NT2/D1 (cell line): ENCODE data around the gene SLC16A13.

Source experiments
- DNase-seq: peaks from one replicate; pipeline ENCODE4 v3.0.0-alpha.2; 2011; ENCODE audit warnings: low read depth, low spot score
- H3K27me3 ChIP-seq: 2 replicates; pipeline ENCODE4 v1.6.0; 2011; ENCODE audit warnings: mild to moderate bottlenecking; ENCODE audit not compliant: insufficient read length, insufficient read depth
- H3K36me3 ChIP-seq: 2 replicates; pipeline ENCODE4 v1.6.1; 2011; ENCODE audit warnings: mild to moderate bottlenecking, low read length, mixed read lengths; ENCODE audit not compliant: insufficient read depth, insufficient read length
- H3K4me1 ChIP-seq: 2 replicates; pipeline ENCODE4 v1.5.1; 2011; ENCODE audit not compliant: insufficient read depth, insufficient read length
- H3K4me3 ChIP-seq: 2 replicates; pipeline ENCODE4 v1.5.1; 2011; ENCODE audit warnings: low read depth; ENCODE audit not compliant: insufficient read length
- H3K9ac ChIP-seq: 2 replicates; pipeline ENCODE4 v1.6.0; 2011; ENCODE audit warnings: low read depth; ENCODE audit not compliant: insufficient read length
- H3K9me3 ChIP-seq: 2 replicates; pipeline ENCODE4 v1.5.1; 2011; ENCODE audit warnings: mild to moderate bottlenecking, low read length; ENCODE audit not compliant: insufficient read depth
- SUZ12 ChIP-seq: IDR thresholded peaks from 2 replicates; pipeline ENCODE4 v1.6.1; 2011; ENCODE audit not compliant: insufficient read length, insufficient read depth; ENCODE audit errors: extremely low read depth
- YY1 ChIP-seq: IDR thresholded peaks from 2 replicates; pipeline ENCODE4 v1.6.1; 2011; ENCODE audit not compliant: insufficient read length, insufficient read depth
- ZNF274 ChIP-seq: IDR thresholded peaks from 2 replicates; pipeline ENCODE4 v1.6.1; 2011; ENCODE audit warnings: mild to moderate bottlenecking, low read depth, low read length

The SLC16A13 gene

DNA sequence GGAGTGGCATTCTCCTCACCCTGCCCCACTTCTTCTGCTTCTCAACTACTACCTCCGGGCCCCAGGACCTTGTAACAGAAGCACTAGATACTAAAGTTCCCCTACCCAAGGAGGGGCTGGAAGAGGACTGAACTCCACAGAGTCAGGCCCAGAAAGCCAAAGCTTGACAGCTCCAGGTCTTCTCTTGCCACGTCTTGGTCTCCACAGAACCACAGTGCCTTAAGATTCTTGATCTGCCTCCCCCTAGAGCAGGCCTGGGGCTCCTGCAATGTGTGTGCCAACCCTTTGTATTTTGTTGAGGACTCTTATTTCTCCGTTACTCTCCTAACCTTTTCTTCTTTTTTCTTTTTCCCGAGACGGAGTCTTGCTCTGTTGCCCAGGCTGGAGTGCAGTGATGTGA is 4.0 kb downstream of the SLC16A13 start:
- Histone ChIP-seq H3K27me3 (peaks cover 10% of the 10 kb centered on the region), H3K4me1 (peaks cover 11% of the 10 kb centered on the region), H3K9ac (no peak overlapping the region), H3K4me3 (no peak overlapping the region), H3K36me3 (no peaks in the 10 kb centered on the region), H3K9me3 (no peaks in the 10 kb centered on the region)
- no peak for TF ChIP-seq YY1
- TF ChIP-seq SUZ12, result no peak
- no peak for TF ChIP-seq ZNF274
- no peak for DNase-seq

GRCh38 chr17:7041607-7042500 is 6.0 kb downstream of the SLC16A13 start:
- Histone ChIP-seq H3K27me3 (peaks cover 10% of the 10 kb centered on the region), H3K36me3 (no peaks in the 10 kb centered on the region)
- no peak for DNase-seq

DNA sequence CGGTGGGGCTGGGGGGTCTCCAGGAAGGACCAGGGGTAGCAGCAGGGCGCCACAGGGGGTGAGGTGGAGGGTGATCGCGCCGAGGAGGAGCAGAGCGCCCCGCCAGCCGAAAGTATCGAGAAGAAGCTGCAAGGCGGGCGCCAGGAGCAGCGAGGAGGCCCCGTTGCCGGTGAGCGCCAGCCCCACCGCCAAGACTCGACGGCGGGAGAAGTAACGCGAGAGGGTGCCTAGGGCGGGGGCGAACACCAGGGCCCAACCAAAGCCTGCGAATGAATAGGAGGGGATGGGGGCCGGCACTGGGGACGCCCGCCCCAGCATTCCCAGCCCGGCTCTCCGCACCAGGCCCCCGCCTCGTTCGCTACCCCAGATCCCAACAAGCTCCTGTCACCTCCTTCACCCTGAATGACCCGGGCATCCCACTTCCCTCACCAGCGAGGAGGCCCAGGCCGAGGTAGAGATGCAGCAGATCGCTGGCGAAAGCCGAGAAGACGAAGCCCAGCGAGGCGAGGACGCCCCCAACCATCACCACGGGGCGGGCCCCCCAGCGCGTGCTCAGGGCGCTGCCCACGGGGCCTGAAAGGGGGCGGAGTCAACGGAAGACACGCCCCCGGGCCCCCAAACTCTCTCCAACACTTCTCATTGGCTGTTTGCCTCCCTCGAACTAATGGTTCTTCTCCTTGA is 6.8 kb downstream of the SLC16A13 start:
- Histone ChIP-seq H3K4me3 (peak overlapping the region; percentile 59), H3K36me3 (no peaks in the 10 kb centered on the region), H3K9ac (peak overlapping the region; percentile 85), H3K9me3 (no peaks in the 10 kb centered on the region), H3K4me1 (peaks cover 13% of the 10 kb centered on the region), H3K27me3 (peaks cover 10% of the 10 kb centered on the region)
- TF ChIP-seq YY1 (no peak), ZNF274 (no peak), SUZ12 (no peak)
- no peak for DNase-seq

More at GRCh38 chr17:7041607-7042500, 6.0 kb downstream of the SLC16A13 start:
- no peak for TF ChIP-seq ZNF274
- no peak for TF ChIP-seq SUZ12
- TF ChIP-seq YY1, result no peak
- Histone ChIP-seq H3K4me1 (peaks cover 13% of the 10 kb centered on the region), H3K9me3 (no peaks in the 10 kb centered on the region), H3K4me3 (peak overlapping the region; percentile 59), H3K9ac (peak overlapping the region; percentile 85)

DNA sequence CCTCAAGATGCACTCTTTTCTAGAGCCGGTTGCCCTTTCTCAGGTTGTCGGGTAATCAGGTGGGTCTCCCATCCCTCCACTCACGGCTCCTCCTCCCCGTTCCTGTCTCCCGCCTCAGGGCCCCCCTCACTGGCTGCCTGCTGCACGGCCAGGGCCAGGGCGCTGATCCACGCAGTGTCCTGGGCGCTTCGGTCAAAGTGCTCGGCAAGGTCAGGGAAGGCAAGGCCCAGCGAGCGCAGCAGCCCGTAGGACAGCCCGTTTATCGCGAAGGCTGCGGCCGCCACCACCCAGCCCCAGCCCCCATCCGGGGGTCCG is 7.3 kb downstream of the SLC16A13 start:
- Histone ChIP-seq H3K27me3 (peaks cover 10% of the 10 kb centered on the region), H3K36me3 (no peaks in the 10 kb centered on the region), H3K4me1 (peaks cover 12% of the 10 kb centered on the region), H3K9me3 (no peaks in the 10 kb centered on the region), H3K4me3 (peak overlapping the region; percentile 59), H3K9ac (peak overlapping the region; percentile 72)
- DNase-seq, result no peak
- TF ChIP-seq ZNF274 (no peak), SUZ12 (no peak), YY1 (no peak)

DNA sequence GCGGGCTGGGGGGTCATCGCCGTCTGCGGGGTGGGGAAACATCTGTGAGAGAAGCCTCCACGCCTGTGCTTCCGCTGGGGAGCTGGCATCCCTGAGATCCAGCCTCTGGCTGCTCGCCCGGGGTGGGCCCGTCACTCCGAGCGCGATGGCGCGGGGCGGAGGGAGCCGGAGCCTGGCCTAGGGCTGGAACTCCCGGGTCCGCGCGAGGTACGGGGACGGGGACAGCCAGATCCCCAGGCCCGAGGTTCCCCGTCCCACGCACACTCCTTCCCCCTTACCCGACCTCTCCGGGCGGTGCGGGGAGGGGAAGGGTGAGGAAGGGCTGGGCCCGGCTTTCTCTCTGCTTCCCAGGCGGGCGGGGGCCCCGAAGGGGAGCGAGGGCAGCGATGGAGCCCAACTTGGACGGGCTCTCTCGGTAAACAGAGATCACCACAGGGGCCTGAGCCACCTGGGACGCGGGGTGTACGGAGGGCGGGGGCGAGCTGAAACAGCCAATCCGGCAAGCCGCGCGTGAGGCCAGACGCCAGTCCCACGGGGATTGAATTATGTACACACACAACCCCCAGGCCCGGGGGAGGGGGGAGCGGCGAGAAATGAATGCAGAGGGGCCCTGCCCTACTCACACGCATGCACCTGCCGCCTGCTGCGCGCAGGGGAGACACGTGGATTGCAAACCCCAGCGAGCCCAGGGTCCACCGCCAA is 7.8 kb downstream of the SLC16A13 start, which contains the start of gene SLC16A11:
TSS of gene SLC16A11 (minus strand) at position 596 of the 702 bp plus-strand sequence. CDS start at position 17, 579 bp downstream.
- H3K9me3 ChIP-seq, result no peaks in the 10 kb centered on the region
- no peak for TF ChIP-seq SUZ12
- TF ChIP-seq ZNF274, result no peak
- TF ChIP-seq YY1, result no peak
- H3K27me3 ChIP-seq, result peaks cover 10% of the 10 kb centered on the region
- H3K9ac ChIP-seq, result peak within 1 kb of the TSS; percentile 72
- peaks cover 7% of the 10 kb centered on the region for H3K4me1 ChIP-seq
- peak within 1 kb of the TSS; percentile 59 for H3K4me3 ChIP-seq
- no peak for DNase-seq
- H3K36me3 ChIP-seq, result no peaks in the 10 kb centered on the region

GRCh38 chr17:7045492-7046126 is 9.8 kb downstream of the SLC16A13 start:
- Histone ChIP-seq H3K36me3 (no peaks in the 10 kb centered on the region), H3K4me3 (no peak overlapping the region), H3K9ac (no peak overlapping the region), H3K4me1 (peaks cover 6% of the 10 kb centered on the region), H3K27me3 (peaks cover 10% of the 10 kb centered on the region), H3K9me3 (no peaks in the 10 kb centered on the region)
- TF ChIP-seq YY1 (no peak), SUZ12 (no peak), ZNF274 (no peak)
- peak; percentile 39 for DNase-seq
